Ascending aorta (tissue), 2 donors: ENCODE measurements around the gene ACTN4. TPM values are rescaled to one million over a fixed set of nuclear protein-coding genes. Genes with fewer than 3 reads are reported as not detected.
"Not testable (repeated sequence)": the region's sequence is repeated elsewhere in the genome, so short reads cannot be mapped to it uniquely, and the experiment has no call there.

Experiments used
- DNase-seq, 2 donors: peaks; one replicate each; pipeline ENCODE4 v3.0.0-alpha.2; 2019; ENCODE audit warnings: low spot score in 2 of 2
- H3K27ac ChIP-seq, 2 donors: fragments of 200-600 bp; sonication (generic); one replicate each; pipeline ENCODE4 v1.5.1; 2016 to 2017; ENCODE audit warnings: mild to moderate bottlenecking in 1 of 2
- H3K27me3 ChIP-seq: fragments of 200-600 bp; sonication (generic); one replicate; pipeline ENCODE4 v1.5.1; 2017
- H3K36me3 ChIP-seq, 2 donors: fragments of 200-600 bp; sonication (generic); one replicate each; pipeline ENCODE4 v1.5.1; 2016
- H3K4me1 ChIP-seq, 2 donors: fragments of 200-600 bp; sonication (generic); one replicate each; pipeline ENCODE4 v1.5.1; 2016 to 2017; ENCODE audit warnings: mild to moderate bottlenecking in 1 of 2
- H3K4me3 ChIP-seq, 2 donors: fragments of 200-600 bp; sonication (generic); one replicate each; pipeline ENCODE4 v1.5.1; 2016 to 2017; ENCODE audit warnings: mild to moderate bottlenecking in 1 of 2
- H3K9me3 ChIP-seq, 2 donors: fragments of 200-600 bp; sonication (generic); one replicate each; pipeline ENCODE4 v1.5.1; 2016
- intact Hi-C: fragments of 100-400 bp; cut with DNase I; formaldehyde crosslinking; loops from one replicate; pipeline ENCODE4 v1.15.1; 2023
- total RNA-seq: library from RNA; depleted of rRNA; stranded (reverse); fragments of >200 nt; gene quantifications from one replicate; pipeline ENCODE4 v1.1.0, GENCODE V29; 2016
- TF ChIP-seq, protein P1 (sequence below), 3 experiments: fragments of 200-600 bp in 2 of 3; fragments of 450-650 bp in 1 of 3; sonication (generic) in 2 of 3; IDR thresholded peaks; one replicate each; pipeline ENCODE4 v1.5.1; 2016 to 2019; ENCODE audit warnings: antibody characterized with exemption in 3 of 3, mild to moderate bottlenecking in 1 of 3, moderate library complexity in 1 of 3

ACTN4 gene
- total RNA-seq, 1 donor from 2014 or later, result 1,036 TPM

DNA sequence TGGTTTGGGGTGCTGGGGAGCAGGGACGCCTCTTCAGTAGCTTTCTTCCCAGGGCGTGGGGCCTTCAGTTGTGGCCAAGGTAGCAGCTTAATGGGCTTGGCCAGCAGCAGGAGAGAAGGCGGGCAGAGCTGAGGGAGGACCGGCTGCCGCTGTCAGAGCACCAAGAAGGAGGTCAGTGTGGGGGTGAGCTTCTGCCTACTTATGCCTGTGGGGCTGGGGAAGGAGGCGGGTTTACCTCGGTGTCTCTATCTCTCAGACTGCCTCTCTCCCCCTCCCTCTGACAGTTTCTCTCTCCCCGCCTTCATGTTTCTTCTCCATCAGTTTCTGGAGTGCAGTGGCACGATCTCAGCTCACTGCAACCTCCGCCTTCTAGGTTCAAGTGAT, 96.8 kb downstream of the ACTN4 start, which contains the start of gene CAPN12:
TSS of gene CAPN12 (minus strand) at position 177 of the 384 bp plus-strand sequence. CDS start 309 bp downstream, outside the sequence.
- H3K27me3 ChIP-seq, result no peaks in the 10 kb centered on the region
- H3K4me1 ChIP-seq, result no peaks in the 10 kb centered on the region
- DNase-seq, result no peak
- H3K9me3 ChIP-seq, result no peaks in the 10 kb centered on the region
- intact Hi-C loops, result no loop called here
- TF ChIP-seq, protein P1, sequence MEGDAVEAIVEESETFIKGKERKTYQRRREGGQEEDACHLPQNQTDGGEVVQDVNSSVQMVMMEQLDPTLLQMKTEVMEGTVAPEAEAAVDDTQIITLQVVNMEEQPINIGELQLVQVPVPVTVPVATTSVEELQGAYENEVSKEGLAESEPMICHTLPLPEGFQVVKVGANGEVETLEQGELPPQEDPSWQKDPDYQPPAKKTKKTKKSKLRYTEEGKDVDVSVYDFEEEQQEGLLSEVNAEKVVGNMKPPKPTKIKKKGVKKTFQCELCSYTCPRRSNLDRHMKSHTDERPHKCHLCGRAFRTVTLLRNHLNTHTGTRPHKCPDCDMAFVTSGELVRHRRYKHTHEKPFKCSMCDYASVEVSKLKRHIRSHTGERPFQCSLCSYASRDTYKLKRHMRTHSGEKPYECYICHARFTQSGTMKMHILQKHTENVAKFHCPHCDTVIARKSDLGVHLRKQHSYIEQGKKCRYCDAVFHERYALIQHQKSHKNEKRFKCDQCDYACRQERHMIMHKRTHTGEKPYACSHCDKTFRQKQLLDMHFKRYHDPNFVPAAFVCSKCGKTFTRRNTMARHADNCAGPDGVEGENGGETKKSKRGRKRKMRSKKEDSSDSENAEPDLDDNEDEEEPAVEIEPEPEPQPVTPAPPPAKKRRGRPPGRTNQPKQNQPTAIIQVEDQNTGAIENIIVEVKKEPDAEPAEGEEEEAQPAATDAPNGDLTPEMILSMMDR (IDR thresholded peaks at IDR 0.05), result no peak
- H3K4me3 ChIP-seq, result no peak within 1 kb of the TSS
- H3K36me3 ChIP-seq, result no peaks in the 10 kb centered on the region
- H3K27ac ChIP-seq, result no peak within 1 kb of the TSS

- Histone ChIP-seq H3K36me3 (no peaks in the 10 kb centered on the region), H3K4me1 (no peaks in the 10 kb centered on the region), H3K27me3 (no peaks in the 10 kb centered on the region), H3K27ac (no peak overlapping the region), H3K9me3 (no peaks in the 10 kb centered on the region), H3K4me3 (no peak overlapping the region)
- no peak for DNase-seq
- TF ChIP-seq, protein P1 (IDR thresholded peaks at IDR 0.05), result no peak
- intact Hi-C loops, result no loop called here
Measured at GRCh38 chr19:38744874-38745273, 97.4 kb downstream of the ACTN4 start.

DNA sequence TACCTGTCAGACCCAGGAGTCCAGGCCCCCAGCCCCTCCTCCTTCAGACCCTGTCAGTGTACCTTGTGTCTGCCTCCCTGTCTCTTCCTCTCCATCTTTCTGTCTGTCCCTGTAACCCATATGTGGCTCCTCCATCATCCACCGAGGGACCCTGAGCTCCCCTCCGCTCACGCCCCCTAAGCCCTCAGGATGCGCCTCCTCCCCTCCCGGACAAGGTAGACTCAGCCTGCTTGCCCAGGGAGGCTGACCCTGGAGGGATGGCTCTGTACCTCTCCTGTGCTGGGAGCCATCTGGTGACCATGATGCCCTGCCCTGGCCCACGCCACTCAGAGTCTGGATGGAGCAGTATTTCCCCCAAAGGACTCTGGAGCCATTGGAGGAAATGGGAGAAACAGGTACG, 97.9 kb downstream of the ACTN4 start:
- H3K4me1 ChIP-seq, result no peaks in the 10 kb centered on the region
- no peaks in the 10 kb centered on the region for H3K27me3 ChIP-seq
- no peak overlapping the region for H3K4me3 ChIP-seq
- no peak for DNase-seq
- TF ChIP-seq, protein P1 (IDR thresholded peaks at IDR 0.05), result no peak
- H3K36me3 ChIP-seq, result no peaks in the 10 kb centered on the region
- H3K27ac ChIP-seq, result no peak overlapping the region
- H3K9me3 ChIP-seq, result no peaks in the 10 kb centered on the region
- intact Hi-C loops, result no loop called here

GRCh38 chr19:38753783-38754182, 106.3 kb downstream of the ACTN4 start:
- intact Hi-C loops, H3K27ac ChIP-seq, H3K27me3 ChIP-seq, H3K4me1 ChIP-seq, H3K36me3 ChIP-seq, H3K4me3 ChIP-seq, DNase-seq, H3K9me3 ChIP-seq: not testable (repeated sequence)

DNA sequence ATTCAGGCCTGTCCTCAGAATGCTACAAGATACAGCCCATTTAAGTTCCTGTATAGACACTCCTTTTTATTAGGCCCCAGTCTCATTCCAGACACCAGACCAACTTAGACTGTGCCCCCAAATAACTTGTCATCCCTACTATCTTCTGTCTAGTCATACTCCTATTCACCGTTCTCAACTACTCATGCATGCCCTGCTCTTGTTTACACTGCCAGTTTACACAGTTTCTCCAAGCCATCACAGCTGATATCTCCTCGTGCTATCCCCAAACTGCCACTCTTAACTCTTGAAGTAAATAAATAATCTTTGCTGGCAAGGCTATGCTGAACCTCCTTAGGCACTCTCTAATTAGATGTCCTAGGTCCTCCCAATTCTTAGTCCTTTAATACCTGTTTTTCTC, 106.7 kb downstream of the ACTN4 start:
- H3K4me3 ChIP-seq, H3K27me3 ChIP-seq, H3K9me3 ChIP-seq, H3K4me1 ChIP-seq, H3K36me3 ChIP-seq, DNase-seq, H3K27ac ChIP-seq, intact Hi-C loops: not testable (repeated sequence)

- no peak for DNase-seq
- Histone ChIP-seq H3K4me1 (no peaks in the 10 kb centered on the region), H3K9me3 (no peaks in the 10 kb centered on the region), H3K4me3 (no peak overlapping the region), H3K36me3 (no peaks in the 10 kb centered on the region), H3K27me3 (no peaks in the 10 kb centered on the region), H3K27ac (no peak overlapping the region)
- TF ChIP-seq, protein P1 (IDR thresholded peaks at IDR 0.05), result no peak
- intact Hi-C loops, result no loop called here
Measured at GRCh38 chr19:38759590-38760003, 112.1 kb downstream of the ACTN4 start.

GRCh38 chr19:38760805-38761517, 113.5 kb downstream of the ACTN4 start:
- H3K4me3 ChIP-seq, intact Hi-C loops, H3K9me3 ChIP-seq, H3K27ac ChIP-seq, H3K36me3 ChIP-seq, H3K4me1 ChIP-seq, H3K27me3 ChIP-seq, DNase-seq: not testable (repeated sequence)

DNA sequence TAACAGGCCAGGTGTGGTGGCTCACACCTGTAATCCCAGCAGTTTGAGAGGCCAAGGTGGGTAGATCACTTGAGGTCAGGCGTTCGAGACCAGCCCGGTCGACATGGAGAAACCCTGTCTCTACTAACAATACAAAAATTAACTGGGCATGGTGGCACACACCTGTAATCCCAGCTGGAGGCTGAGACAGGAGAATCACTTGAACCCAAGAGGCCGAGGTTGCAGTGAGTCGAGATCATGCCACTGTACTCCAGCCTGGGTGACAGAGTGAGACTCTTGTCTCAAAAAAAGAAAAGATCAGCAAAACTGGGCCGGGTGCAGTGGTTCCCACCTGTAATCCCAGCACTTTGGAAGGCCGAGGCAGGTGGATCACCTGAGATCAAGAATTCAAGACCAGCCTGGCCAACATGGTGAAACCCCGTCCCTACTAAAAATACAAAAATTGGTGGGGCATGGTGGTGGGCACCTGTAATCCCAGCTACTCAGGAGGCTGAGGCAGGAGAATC, 114.5 kb downstream of the ACTN4 start:
- intact Hi-C loops, H3K4me1 ChIP-seq: not testable (repeated sequence)

More for the DNA sequence above, 114.5 kb downstream of the ACTN4 start:
- not testable (repeated sequence) for H3K27me3 ChIP-seq, DNase-seq, H3K27ac ChIP-seq, H3K4me3 ChIP-seq, H3K36me3 ChIP-seq, H3K9me3 ChIP-seq
